ENCODE data around the gene C3orf70.

Gene C3orf70

DNA sequence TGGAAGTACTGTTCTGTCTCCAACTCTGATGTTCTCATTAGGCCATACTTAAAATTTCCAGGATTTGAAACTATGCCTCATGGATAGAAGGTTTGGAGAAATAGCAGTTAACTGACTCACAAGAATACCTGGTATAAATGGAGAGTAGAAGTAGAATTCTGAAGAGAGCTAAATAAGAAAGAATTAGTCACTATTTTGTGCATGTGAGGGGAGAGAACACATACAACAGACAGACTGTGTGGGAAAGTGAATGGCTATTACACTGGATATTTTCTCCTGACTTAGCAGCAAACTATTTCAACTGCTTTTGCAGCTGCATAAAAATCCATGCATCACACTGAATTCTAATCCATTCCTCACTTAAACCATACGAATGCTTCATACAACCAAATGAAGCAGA, 71.3 kb downstream of the C3orf70 start:
- no peaks in the 10 kb centered on the region for H3K27me3 ChIP-seq (ENCODE audit: insufficient read depth, low read length)
- no peak overlapping the region for H3K27ac ChIP-seq (ENCODE audit: low read length)

DNA sequence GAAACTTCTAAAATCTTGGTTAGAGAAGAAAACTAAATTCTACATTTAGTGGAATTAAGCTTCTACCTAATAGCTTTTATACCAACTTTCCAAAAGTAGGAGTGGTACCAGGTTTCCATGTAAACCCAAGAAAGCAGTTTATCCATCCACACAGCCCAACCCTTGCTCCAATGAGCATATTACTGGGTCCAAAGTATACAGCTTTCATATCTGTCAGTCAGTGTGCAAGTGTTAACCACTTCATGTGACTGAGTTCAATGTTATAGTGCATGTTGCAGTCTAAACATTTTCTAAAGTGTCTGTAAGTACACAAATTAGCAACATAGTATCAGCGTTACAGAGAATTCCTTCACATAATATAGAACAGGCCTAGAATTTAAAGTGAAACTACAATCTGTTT, 73.2 kb downstream of the C3orf70 start:
- H3K4me1 ChIP-seq (ENCODE audit: insufficient read depth, low read length), result no peaks in the 10 kb centered on the region
- no peak overlapping the region for H3K27ac ChIP-seq (ENCODE audit: low read length)
- no peaks in the 10 kb centered on the region for H3K36me3 ChIP-seq (ENCODE audit: insufficient read depth, low read depth, low read length)
- no peaks in the 10 kb centered on the region for H3K9me3 ChIP-seq (ENCODE audit: insufficient read depth, low read depth, low read length)
- H3K4me3 ChIP-seq (ENCODE audit: low read length), result no peak overlapping the region
- H3K27me3 ChIP-seq (ENCODE audit: insufficient read depth, low read length), result no peaks in the 10 kb centered on the region
- no peak overlapping the region for H3K9ac ChIP-seq (ENCODE audit: low read depth, low read length)

More for the DNA sequence above, 71.3 kb downstream of the C3orf70 start:
- Histone ChIP-seq H3K9ac (ENCODE audit: low read depth, low read length) (no peak overlapping the region), H3K4me1 (ENCODE audit: insufficient read depth, low read length) (peaks cover 3% of the 10 kb centered on the region; the same call in 1 of the 2 replicates), H3K36me3 (ENCODE audit: insufficient read depth, low read depth, low read length) (no peaks in the 10 kb centered on the region), H3K9me3 (ENCODE audit: insufficient read depth, low read depth, low read length) (no peaks in the 10 kb centered on the region), H3K4me3 (ENCODE audit: low read length) (no peak overlapping the region)

DNA sequence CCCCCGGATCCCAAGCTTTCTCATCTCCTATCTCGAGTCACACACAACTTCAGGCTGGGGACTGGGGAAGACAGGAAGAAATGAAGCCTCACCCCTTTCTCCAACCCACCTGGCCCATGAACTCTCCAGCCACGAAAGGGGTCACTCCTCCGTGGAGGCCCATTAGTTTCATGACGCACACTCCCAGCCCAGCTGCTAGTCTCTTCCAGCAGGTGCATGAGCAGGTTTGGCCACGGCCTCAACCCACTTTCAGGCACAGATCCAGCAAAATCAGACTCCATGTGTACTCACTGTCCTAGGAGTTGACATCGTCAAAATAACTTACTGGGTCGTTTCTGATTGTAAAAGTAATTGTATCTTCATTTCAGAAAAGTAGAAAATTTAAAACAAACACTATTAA, 76.6 kb downstream of the C3orf70 start:
- Histone ChIP-seq H3K36me3 (ENCODE audit: insufficient read depth, low read depth, low read length) (no peaks in the 10 kb centered on the region), H3K9me3 (ENCODE audit: insufficient read depth, low read depth, low read length) (no peaks in the 10 kb centered on the region), H3K4me3 (ENCODE audit: low read length) (no peak overlapping the region), H3K9ac (ENCODE audit: low read depth, low read length) (no peak overlapping the region), H3K27me3 (ENCODE audit: insufficient read depth, low read length) (no peaks in the 10 kb centered on the region), H3K4me1 (ENCODE audit: insufficient read depth, low read length) (no peaks in the 10 kb centered on the region), H3K27ac (ENCODE audit: low read length) (no peak overlapping the region)

DNA sequence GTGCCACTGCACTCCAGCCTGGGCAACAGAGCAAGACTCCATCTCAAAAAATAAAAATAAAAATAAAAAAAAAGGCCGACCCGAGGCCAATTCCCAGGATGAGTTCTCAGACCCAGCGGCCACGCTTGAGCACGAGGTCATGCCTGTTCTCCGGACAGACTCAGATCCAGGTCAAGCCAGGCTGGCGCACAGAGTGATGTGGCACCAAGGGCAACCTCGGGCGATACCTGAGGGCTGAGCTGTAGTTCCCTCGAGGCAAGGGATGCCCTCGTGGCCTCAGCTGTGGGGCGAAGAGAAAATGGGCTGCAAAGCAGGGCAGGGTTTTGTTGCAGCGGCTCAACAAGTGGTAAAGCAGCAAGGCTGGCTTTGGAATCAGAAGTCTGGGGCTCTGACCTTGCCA, 77.3 kb downstream of the C3orf70 start:
- H3K4me3 ChIP-seq (ENCODE audit: low read length), result no peak overlapping the region
- H3K9ac ChIP-seq (ENCODE audit: low read depth, low read length), result no peak overlapping the region
- no peak overlapping the region for H3K27ac ChIP-seq (ENCODE audit: low read length)
- H3K4me1 ChIP-seq (ENCODE audit: insufficient read depth, low read length), result no peaks in the 10 kb centered on the region
- no peaks in the 10 kb centered on the region for H3K36me3 ChIP-seq (ENCODE audit: insufficient read depth, low read depth, low read length)
- no peaks in the 10 kb centered on the region for H3K27me3 ChIP-seq (ENCODE audit: insufficient read depth, low read length)
- H3K9me3 ChIP-seq (ENCODE audit: insufficient read depth, low read depth, low read length), result no peaks in the 10 kb centered on the region

DNA sequence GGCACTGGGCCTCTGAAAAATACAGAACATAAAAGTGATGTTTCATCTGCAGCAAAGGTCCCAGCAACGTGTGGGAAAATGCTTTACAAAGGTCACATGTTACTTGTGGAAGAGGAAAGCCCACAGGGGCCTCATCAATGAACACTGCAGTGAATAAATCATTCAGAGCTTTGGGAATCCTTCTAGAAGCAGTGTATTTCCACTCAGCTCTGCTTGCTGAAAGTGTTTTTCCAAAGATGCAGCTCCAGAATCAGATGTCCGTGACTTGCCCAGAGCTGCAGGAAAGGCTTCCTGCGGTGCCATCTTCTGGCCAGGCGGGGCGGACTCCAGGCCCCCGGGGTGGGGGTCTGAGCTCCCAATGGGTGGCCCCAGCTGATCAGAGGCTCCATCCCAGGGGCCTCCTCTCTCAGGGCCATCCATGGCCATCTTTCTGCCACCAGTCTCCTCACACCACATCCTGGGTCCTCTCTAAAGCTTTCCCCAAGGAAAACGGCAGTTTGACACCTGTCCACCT, 81.5 kb downstream of the C3orf70 start:
- H3K9ac ChIP-seq (ENCODE audit: low read depth, low read length), result no peak overlapping the region
- H3K4me3 ChIP-seq (ENCODE audit: low read length), result no peak overlapping the region
- H3K9me3 ChIP-seq (ENCODE audit: insufficient read depth, low read depth, low read length), result no peaks in the 10 kb centered on the region
- H3K27me3 ChIP-seq (ENCODE audit: insufficient read depth, low read length), result no peaks in the 10 kb centered on the region
- peaks cover 5% of the 10 kb centered on the region; the same call in 1 of the 2 replicates for H3K4me1 ChIP-seq (ENCODE audit: insufficient read depth, low read length)
- H3K27ac ChIP-seq (ENCODE audit: low read length), result no peak overlapping the region
- no peaks in the 10 kb centered on the region for H3K36me3 ChIP-seq (ENCODE audit: insufficient read depth, low read depth, low read length)

DNA sequence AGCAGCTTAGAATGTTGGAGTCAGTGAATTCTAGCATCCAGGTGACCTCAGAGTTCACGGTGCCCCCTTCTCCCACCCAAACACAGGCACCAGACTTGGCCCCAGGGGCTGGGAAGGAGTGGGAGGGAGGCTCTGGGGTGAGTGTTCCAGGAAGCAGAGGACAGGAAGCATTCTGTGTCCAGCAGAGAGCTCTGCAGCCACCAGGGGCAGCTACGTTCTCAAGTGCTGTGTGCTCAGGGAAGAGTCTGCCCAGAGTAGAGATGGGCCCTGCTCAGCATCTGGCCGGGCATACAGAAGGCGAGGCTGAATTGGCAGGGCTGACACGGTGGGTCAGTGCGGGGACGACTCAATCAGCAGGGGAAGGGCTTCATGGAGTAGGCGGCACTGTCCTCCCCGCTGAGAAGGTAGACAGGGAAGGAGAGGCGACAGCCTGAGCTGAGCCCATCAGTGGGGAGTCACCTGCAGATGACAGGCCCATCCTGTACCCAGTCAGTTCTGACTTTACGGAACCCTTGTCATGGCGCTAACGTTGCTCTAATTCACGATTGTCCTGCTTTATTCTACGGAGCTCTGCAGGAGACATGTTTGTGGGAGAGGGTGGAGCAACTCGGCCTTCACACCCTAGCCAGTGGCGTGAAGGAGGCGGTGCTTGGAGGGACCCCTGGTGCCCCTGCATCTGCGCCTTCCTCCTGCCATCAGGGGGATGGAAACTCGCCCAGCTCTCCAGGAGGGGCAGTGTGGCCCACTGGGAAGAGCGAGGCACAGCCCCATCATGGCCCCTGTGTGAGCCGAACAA, 82.2 kb downstream of the C3orf70 start:
- Histone ChIP-seq H3K4me3 (ENCODE audit: low read length) (no peak overlapping the region), H3K36me3 (ENCODE audit: insufficient read depth, low read depth, low read length) (no peaks in the 10 kb centered on the region), H3K27ac (ENCODE audit: low read length) (no peak overlapping the region), H3K9me3 (ENCODE audit: insufficient read depth, low read depth, low read length) (no peaks in the 10 kb centered on the region), H3K27me3 (ENCODE audit: insufficient read depth, low read length) (no peaks in the 10 kb centered on the region), H3K9ac (ENCODE audit: low read depth, low read length) (no peak overlapping the region), H3K4me1 (ENCODE audit: insufficient read depth, low read length) (peaks cover 5% of the 10 kb centered on the region; the same call in 1 of the 2 replicates)

DNA sequence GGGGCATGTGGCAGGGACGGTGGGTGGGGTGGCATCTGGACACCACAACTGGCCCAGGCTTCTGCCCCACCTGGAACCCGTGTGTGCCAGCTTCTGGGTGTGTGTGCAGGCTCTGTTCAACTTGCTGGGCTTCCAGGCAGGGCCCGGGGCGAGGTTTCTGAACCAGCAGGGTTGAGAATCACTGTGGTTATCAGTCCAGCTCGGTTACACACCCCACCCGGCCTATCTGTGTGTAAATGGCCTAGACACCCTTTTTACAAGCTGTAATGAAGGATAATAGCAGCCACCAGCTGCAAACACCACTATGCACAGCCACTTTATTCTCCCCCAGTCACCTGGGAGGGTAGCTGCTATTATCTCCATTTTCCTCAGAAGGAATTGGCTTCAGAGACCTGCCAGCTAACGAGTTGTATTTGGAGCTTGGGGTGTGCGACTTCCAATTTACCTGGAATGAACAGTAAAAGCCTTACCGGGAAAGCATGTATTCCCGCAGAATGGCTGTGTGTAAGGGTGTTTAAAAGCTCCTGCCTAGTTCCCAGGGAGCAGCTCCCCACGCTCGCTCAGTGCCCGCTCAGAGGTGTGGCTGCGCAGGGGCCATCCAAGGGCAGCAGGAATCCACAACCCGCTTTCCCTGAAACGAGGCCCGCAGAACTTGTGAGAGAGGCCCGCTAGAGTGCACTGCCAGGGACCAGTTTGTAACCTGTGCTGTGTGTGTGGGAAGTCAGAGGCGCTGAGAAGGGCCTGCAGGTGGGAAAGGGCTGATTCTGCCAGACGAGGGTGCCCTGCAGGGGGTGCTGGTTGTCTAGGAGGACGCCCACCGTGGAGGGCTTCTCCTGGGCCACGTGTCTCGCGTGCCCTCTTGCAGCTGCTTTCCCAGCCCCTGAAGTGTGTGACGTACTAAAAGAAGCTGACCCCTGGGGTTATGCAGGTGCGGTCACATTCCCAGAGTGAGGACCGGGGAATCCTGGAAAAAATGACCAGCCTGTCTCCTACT, 83.5 kb downstream of the C3orf70 start:
- no peaks in the 10 kb centered on the region for H3K36me3 ChIP-seq (ENCODE audit: insufficient read depth, low read depth, low read length)
- no peaks in the 10 kb centered on the region for H3K27me3 ChIP-seq (ENCODE audit: insufficient read depth, low read length)
- no peak overlapping the region for H3K27ac ChIP-seq (ENCODE audit: low read length)
- no peak overlapping the region for H3K4me3 ChIP-seq (ENCODE audit: low read length)
- H3K9ac ChIP-seq (ENCODE audit: low read depth, low read length), result no peak overlapping the region
- peaks cover 5% of the 10 kb centered on the region; the same call in 1 of the 2 replicates for H3K4me1 ChIP-seq (ENCODE audit: insufficient read depth, low read length)
- H3K9me3 ChIP-seq (ENCODE audit: insufficient read depth, low read depth, low read length), result no peaks in the 10 kb centered on the region

DNA sequence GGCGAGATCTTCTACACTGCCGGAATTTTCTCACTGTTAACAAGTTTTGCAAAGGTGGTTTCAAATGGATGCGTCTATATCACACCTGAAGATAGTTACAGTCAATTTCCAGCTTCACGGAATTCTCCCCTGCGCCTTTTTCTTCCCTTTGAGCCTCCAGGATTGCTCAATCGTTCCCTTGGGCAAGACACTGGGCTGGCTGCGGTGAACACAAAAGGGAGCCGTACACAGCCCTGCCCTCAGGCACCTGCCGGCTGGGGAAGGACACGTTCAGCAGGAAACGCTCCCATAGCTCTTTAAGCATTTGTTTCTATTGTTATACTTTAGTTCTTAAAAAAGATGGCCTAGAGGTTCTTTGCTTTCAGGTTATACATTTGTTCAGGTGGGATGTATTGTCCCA, 85.7 kb downstream of the C3orf70 start:
- H3K4me3 ChIP-seq (ENCODE audit: low read length), result no peak overlapping the region
- H3K9me3 ChIP-seq (ENCODE audit: insufficient read depth, low read depth, low read length), result no peaks in the 10 kb centered on the region; the same call in 1 of the 2 replicates
- no peak overlapping the region for H3K27ac ChIP-seq (ENCODE audit: low read length)
- H3K4me1 ChIP-seq (ENCODE audit: insufficient read depth, low read length), result peaks cover 5% of the 10 kb centered on the region; the same call in 1 of the 2 replicates
- H3K36me3 ChIP-seq (ENCODE audit: insufficient read depth, low read depth, low read length), result no peaks in the 10 kb centered on the region
- no peak overlapping the region for H3K9ac ChIP-seq (ENCODE audit: low read depth, low read length)
- no peaks in the 10 kb centered on the region for H3K27me3 ChIP-seq (ENCODE audit: insufficient read depth, low read length)

DNA sequence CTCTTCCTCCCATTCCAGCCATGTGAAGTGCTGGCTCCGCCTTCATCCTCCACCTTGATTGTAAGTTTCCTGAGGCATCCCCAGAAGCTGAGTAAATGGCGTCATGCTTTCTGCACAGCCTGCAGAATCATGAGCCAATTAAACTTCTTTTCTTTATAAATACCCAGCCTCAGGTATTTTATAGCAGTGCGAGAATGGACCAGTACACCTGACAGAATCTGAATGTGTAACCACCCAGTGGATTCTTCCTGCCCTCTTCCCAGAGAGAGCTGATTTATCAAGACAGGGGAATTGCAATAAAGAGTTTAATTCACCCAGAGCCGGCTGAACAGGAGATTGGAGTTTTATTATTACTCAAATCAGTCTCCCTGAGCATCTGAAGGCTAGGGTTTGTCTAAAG, 86.6 kb downstream of the C3orf70 start:
- Histone ChIP-seq H3K9me3 (ENCODE audit: insufficient read depth, low read depth, low read length) (peaks cover 4% of the 10 kb centered on the region), H3K27me3 (ENCODE audit: insufficient read depth, low read length) (no peaks in the 10 kb centered on the region), H3K9ac (ENCODE audit: low read depth, low read length) (no peak overlapping the region), H3K36me3 (ENCODE audit: insufficient read depth, low read depth, low read length) (no peaks in the 10 kb centered on the region), H3K27ac (ENCODE audit: low read length) (no peak overlapping the region), H3K4me1 (ENCODE audit: insufficient read depth, low read length) (peaks cover 5% of the 10 kb centered on the region; the same call in 1 of the 2 replicates), H3K4me3 (ENCODE audit: low read length) (no peak overlapping the region)

DNA sequence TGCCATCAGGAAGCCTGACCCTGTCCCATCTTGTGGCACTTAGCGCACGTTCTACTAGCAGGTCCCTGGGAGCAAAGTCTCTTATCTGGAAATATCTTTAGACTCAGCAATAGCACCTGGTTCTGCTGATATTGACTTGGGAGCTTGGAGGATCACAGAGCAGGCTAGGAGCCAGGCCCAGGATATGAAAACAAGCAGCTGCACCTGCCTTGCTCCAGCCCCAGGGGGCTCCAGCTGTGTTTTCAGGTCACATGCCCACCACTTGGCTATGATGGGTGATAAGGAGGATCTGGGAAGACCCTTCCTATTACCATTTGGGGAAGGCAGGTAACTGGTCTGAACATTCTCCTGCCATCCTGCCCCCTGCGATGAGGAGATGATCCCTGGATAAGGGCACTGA, 87.8 kb downstream of the C3orf70 start:
- Histone ChIP-seq H3K4me3 (ENCODE audit: low read length) (no peak overlapping the region), H3K36me3 (ENCODE audit: insufficient read depth, low read depth, low read length) (no peaks in the 10 kb centered on the region), H3K4me1 (ENCODE audit: insufficient read depth, low read length) (peaks cover 2% of the 10 kb centered on the region; the same call in 1 of the 2 replicates), H3K9me3 (ENCODE audit: insufficient read depth, low read depth, low read length) (peaks cover 15% of the 10 kb centered on the region), H3K27ac (ENCODE audit: low read length) (no peak overlapping the region), H3K27me3 (ENCODE audit: insufficient read depth, low read length) (no peaks in the 10 kb centered on the region), H3K9ac (ENCODE audit: low read depth, low read length) (no peak overlapping the region)

DNA sequence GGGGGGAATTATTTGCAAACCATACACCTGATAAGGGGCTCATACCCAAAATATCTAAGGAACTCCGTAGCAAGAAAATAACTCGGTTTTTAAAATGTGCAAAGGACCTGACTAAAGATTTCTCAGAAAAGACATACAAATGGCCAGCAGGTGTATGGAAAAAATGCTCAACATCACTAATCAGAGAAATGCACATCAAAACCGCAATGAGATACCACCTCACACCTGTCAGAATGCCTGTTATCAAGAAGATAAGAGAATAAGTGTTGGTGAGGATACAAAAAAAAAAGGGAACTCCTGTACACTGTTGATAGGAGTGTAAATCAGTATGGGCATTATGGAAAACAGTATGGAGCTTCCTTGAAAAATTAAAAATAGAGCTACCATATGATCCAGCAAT, 89.4 kb downstream of the C3orf70 start:
- Histone ChIP-seq H3K4me3 (ENCODE audit: low read length) (no peak overlapping the region), H3K27me3 (ENCODE audit: insufficient read depth, low read length) (no peaks in the 10 kb centered on the region), H3K27ac (ENCODE audit: low read length) (no peak overlapping the region), H3K9ac (ENCODE audit: low read depth, low read length) (no peak overlapping the region), H3K36me3 (ENCODE audit: insufficient read depth, low read depth, low read length) (no peaks in the 10 kb centered on the region), H3K4me1 (ENCODE audit: insufficient read depth, low read length) (no peaks in the 10 kb centered on the region), H3K9me3 (ENCODE audit: insufficient read depth, low read depth, low read length) (peaks cover 15% of the 10 kb centered on the region)
